Panc1 (cell line): ENCODE results near the gene SLC66A2.

Experiments used
- CTCF ChIP-seq: fragments of 450-650 bp; IDR thresholded peaks from 2 replicates; pipeline ENCODE4 v1.5.1; 2017; ENCODE audit warnings: mild to moderate bottlenecking
- POLR2AphosphoS5 ChIP-seq: IDR thresholded peaks from 2 replicates; pipeline ENCODE4 v1.6.1; 2012; ENCODE audit warnings: mild to moderate bottlenecking, low read depth, low read length, moderate library complexity
- REST ChIP-seq, 2 experiments: IDR thresholded peaks; 2 replicates each; pipeline ENCODE4 v1.6.1; 2011 to 2012; ENCODE audit warnings: low read depth in 2 of 2, control low read depth in 1 of 2, low read length in 1 of 2, mild to moderate bottlenecking in 1 of 2, moderate library complexity in 1 of 2; ENCODE audit not compliant: insufficient read depth in 1 of 2
- SIN3A ChIP-seq: IDR thresholded peaks from 2 replicates; pipeline ENCODE4 v1.6.1; 2012; ENCODE audit warnings: low read depth, mild to moderate bottlenecking, low read length, moderate library complexity, borderline replicate concordance; ENCODE audit not compliant: insufficient read depth

- TF ChIP-seq CTCF (no peak), REST (IDR thresholded peaks at IDR 0.05; ENCODE audit: insufficient read depth in 1 of 2, low read depth in 2 of 2, low read length in 1 of 2) (no peak), SIN3A (no peak), POLR2AphosphoS5 (no peak)
These were observed 92.1 kb downstream of the SLC66A2 start for GRCh38 chr18:79859314-79859713.
